GM21515 (cell line): ENCODE measurements around the gene PNLIPRP1.

ENCODE experiments used
- ATAC-seq: cut with Tn5 transposase; IDR thresholded peaks from one replicate; pipeline ENCODE4 v1.9.1; 2021; ENCODE audit not compliant: unreplicated experiment

The PNLIPRP1 gene

DNA sequence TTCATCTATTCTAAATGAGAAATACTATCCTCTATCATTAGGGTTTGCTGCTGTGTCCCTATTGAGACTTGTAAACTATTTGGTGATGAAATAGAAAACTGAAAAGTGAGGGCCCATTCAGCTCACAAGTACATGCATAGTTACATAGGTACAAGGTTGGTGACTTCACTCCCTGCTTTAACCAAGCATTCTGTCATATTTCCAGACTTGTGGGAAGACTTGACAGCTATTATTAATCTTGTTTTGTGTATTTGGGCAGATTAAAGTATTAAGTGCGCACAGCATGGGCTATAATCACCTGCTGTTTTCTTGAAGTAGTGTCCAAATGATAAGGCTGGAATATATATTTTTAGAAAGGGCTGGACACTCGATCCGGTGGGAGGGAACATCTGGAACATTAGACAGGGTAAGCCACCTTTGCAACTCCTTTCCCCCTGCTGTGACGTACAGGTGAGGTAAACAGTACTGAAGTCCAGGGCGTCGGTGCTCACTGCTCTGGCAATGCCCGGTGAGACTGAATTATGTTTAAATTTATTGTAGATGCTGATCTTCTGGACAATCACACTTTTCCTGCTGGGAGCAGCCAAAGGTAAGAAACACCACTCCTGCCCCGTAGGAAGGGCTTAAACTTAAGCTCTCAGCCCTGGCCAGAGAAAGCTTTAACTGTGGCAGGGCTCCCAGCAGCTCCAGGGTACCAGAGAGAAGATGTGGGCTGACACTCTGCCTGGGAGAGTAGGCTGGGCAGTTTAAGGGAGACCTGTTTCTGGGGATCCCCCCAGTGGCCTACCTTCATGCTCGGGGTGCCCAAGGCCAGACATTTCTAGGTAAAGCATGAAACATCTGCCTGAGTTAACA lies at the start of gene PNLIPRP1:
PNLIPRP1 (plus strand) TSS at position 370 of the 855 bp plus-strand sequence; CDS start at position 541, 171 bp downstream.
- no peak for ATAC-seq

DNA sequence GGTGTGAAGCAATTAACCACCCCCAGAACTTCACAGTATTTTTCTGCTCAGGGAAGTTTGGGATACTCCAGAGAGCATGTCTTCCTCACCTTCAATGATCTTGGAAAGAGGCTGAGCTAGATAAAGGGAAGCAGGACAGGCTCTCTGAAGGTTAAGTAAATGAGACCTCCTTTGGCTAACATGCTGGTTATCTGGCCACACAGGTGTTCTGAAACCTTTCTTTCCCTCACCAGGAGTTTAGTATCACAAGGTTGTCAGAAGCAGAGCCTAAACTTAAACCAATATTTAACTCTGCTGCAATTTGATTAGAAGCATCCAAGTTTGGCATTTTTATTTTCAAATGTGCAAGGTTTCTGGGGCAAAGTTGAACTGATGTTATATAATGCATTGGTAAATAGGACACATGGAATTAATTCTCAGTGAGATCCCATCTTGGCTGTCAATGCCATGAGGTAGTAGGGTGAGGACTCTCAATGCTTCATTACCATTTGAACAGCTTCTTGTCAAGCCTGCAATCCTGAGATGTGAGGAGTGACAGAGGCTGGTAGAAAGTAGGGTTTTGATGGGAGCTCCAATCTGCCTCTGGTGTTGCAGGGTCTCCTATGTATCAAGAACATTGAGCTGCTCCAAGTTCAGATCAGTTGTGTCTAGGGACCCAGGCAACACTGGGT lies 48.6 kb upstream of the PNLIPRP1 start:
- ATAC-seq = no peak

DNA sequence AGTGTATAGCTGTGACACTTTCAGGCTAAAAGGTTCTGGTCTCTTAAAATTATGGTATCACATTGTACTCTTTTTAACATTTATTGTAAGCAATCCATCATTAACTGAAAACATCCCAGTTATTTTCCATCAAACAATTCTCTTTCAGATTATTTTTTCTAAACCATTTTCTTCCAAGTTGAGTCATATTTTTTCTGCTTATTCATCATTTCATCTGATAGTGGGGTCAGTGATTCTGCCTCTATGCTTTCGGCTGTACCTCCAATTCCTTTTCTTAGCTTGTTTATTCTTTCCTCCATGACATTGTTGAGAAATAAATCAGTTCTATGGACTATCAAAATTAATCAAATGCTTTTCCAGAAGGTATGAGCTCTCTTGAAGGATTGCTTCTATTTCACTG lies 45.6 kb upstream of the PNLIPRP1 start:
- no peak for ATAC-seq

DNA sequence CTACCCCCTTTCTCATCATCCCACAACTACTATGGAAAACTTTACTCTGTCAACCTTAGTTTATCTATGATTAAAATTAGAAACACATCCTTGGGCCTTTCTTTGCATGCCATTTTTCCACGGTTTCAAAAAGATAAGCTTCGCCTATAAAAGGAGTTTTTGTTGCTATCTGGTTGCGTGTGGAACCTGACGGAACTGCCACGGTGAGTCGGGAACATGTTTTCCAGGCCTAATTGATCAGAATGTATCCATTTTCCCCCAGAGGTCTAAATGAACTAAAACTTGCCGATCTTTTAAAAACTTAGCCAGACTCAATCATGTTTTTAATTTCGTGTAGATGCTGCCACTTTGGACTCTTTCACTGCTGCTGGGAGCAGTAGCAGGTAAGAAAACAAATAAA lies 45.0 kb upstream of the PNLIPRP1 start, which contains the start of gene PNLIP:
PNLIP (plus strand) TSS at position 176 of the 400 bp plus-strand sequence; CDS start at position 338, 162 bp downstream.
- no peak for ATAC-seq

DNA sequence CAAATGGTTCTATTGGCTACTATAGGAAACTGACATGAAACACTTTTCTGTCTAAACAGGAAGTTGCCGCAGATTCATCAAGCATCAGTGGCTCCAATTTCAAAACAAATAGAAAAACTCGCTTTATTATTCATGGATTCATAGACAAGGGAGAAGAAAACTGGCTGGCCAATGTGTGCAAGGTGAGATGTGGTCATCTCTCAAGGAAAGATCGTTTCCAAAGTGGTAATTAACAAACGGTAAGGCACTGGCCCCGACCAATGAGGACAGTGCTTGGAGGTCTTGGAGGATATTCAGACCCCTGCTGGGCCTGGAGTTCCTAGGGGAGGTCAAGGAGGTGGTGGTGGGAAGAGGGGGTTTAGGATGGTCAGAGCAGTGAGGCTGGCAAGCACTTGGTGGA lies 42.5 kb upstream of the PNLIPRP1 start:
- ATAC-seq = no peak

DNA sequence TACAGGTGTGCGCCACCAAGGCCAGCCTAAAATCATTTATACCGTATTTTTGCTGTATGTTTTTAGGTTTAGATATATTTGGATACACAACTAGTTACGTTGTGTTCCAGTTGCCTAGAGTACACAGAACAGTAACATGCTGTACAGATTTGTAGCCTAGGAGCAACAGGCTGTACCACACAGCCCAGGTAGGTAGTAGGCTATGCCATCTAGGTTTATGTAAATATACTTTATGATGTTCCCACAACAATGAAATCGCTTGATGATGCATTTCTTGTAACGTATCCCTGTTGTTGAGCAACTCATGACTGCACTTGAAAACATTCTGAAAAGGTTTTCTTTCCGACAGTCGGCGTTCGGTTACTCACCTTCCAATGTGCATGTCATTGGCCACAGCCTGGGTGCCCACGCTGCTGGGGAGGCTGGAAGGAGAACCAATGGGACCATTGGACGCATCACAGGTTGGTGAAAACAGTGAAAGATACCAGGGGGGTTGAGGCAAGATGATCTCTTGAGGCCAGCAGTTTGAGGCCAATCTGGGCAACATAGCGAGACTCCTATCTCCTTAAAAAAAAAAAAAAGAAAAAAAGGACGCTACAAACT lies 37.3 kb upstream of the PNLIPRP1 start:
- no peak for ATAC-seq

DNA sequence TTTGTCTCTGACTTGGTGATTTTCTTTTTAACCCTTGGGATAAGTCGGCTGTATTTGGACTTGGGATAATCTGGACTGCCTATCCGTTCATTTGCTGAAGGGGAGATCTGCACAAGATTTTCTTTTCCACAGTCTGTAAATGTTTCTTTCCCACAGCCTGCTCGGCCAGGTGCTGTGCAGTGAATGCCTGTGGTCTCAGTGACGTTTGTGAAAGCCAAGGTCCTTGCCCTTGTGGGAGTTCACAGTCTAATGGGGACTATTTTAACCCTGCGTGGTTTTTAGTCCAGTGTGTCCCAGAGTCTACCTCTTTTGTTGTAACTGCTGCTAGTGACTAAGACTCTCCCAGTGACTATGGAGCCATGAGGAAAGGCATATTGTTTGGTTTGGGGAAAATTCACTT lies 36.1 kb upstream of the PNLIPRP1 start:
- ATAC-seq = no peak

DNA sequence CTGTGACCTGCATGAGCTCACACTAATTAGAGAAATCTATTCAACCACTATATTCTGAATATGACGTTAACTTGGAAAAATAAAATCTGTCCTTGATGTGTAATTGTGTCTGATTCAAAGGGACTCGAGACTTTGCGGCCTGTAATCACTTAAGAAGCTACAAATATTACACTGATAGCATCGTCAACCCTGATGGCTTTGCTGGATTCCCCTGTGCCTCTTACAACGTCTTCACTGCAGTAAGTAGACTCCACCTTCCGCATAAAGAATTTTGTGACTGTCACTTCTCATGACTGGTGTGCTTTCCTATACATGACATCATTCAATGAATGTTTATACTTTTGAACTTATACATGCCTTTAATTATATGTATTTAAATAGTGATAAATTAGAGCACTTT lies 34.9 kb upstream of the PNLIPRP1 start:
- no peak for ATAC-seq

DNA sequence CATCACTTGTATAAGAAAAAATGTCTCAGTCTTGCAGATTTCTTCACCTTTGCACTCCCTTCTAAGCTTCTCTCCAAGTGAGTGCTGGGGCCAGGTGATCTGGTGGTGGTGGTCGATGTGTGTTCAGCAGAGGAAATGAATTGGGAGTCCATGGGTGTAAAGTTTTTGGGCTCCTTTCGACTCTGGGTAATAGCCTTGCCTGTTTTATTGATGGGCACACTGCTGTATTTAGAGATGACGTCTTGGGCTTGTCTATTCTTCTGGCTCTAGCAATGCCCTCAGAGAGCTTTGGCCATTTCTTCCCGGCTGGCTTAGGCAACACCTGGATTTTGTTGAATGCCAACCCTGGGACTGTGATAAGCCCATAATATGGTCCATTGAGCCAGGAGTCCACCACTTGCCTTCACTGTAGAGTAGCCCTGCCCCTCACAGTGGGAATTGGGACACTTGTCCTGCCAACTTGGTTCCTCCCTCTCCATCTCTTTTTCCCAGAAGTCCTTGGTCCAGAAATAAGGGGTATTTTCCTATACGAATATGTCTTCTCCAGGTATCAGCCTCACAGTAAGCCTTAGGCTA lies 33.4 kb upstream of the PNLIPRP1 start:
- ATAC-seq = no peak

DNA sequence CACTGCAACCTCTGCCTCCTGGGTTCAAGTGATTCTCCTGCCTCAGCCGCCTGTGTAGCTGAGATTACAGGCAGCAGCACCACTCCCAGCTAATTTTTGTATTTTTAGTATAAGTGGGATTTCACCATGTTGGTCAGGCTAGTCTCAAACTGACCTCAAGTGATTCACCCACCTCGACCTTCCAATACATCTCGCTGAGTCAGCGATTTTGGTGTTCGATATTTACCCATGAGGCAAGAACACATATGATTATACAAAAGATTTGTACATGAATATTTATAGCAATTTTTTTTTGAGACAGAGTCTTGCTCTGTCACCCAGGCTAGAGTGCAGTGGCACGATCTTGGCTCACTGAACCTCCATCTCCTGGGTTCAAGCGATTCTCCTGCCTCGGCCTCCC lies 25.2 kb upstream of the PNLIPRP1 start:
- ATAC-seq = no peak

DNA sequence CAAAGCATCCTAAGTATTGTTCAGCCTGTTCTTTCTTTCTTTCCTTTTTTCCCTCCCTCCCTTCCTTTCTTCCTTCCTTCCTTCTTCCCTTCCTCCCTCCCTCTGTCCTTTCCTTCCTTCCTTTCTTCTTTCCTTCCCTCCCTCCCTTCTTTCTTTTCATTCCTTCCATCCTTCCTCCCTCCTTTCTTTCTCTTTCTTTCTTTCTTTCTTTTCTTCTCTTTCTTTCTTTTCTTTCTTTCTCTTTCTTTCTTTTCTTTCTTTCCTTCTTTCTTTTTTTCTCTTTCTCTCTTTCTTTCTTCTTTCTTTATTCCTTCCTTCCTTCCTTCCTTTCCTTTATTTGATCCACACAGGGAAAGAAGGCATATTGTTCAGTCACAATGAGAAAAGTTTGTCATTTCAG lies 23.8 kb upstream of the PNLIPRP1 start:
- ATAC-seq = no peak

DNA sequence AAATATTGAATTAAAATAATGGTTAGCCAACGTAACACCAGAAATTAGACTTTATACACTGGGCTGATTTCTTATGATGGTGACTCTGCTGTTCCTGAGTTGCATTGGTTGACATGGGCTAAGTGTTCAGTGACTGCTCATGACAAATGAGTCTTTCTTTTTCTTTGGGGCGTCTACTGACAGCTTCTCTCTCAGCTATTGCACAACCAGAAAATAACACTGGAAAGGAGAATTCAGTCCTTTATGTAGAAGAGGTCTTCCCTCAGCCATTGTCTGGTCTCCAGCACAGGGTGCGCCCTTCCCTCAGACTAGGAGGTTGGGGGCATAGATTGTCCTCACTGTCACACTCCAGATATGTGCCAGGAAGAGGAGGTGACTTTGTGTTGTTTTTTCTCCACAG lies 23.4 kb upstream of the PNLIPRP1 start:
- no peak for ATAC-seq

DNA sequence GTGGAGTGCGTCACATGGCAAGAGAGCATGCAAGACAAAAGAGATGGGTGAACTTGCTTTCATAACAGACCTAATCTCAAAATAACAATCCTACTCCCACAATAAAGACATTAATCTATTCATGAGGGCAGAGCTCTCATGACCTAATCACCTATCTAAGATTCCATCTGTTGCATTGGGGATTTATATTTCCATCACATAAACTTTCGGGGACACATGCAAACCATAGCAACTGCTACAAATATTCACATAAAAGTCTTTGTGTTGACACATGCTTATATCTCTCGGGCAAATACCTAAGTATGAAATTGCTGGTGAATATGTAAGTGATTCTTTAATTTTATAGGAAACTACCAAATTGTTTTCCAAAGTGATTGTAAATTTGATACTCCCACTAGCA lies 16.0 kb upstream of the PNLIPRP1 start:
- ATAC-seq = no peak

DNA sequence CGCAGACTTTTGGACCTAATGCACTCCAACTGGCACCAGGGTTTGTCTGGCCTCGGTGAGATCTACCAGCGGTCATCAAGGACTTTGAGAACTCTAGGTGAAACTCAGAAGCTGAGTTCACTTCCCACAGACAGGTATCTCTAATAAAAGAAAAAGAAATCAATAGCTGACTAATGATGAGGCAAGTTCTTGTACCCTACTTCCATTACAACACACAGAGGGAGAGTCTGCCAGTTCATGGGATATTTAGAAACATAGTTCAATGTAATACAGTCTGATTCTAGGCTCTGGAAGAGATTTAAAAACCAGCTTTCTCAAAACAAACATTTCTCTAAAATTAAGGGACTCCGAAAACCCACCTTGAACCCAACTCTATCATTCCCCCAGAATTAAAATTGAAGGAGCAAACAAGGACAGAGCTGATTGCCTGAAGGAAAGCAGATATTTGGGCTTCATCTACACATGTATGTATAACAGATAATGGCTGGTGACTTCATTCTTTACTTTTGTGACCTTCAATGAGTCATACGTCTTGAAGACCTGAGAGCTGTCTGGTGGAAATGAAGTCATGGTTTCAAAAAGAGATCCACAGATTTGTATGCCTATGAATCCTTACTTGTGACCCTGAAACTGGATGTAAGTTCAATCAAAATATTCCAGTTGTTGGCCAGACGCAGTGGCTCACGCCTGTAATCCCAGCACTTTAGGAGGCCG lies 2.7 kb upstream of the PNLIPRP1 start:
- ATAC-seq = no peak

DNA sequence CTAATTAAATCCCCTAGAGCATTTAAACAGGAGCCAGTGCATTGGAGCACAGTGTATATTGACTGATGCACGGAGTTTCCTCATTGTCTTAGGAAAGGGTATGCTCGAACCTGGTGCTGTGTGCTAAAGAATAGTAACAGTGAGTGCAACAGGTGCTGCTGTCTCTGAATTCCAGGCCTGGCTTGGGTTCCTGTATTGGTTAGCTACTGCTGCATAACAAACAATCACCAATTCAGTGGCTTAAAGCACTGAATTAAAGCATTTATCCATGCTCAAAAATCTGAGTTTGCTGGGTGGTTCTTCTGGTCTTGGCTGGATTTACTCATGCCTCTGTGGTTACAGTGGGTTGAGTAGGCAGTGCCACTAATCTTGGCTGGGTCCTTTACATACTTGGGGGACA lies 1.8 kb upstream of the PNLIPRP1 start:
- ATAC-seq = no peak

DNA sequence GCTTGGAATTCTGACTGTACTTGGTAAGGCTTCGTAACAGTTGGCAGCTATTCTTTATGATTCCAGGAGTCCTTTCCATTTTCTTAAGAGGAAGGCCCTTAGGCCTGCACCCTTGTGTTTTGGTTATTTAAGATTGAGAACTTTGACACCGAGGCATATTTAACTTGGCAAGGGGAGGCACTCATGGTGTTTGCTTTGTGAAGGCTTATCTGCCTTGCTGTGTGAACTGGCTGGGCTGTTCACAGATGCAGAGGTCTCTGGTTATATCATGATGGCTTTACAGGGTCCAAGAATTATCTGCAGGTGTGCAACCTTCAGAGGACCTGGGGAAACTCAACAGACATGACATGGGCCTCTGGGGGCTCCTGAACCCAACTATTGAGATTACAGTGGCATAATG lies 833 bp upstream of the PNLIPRP1 start:
- ATAC-seq = no peak

DNA sequence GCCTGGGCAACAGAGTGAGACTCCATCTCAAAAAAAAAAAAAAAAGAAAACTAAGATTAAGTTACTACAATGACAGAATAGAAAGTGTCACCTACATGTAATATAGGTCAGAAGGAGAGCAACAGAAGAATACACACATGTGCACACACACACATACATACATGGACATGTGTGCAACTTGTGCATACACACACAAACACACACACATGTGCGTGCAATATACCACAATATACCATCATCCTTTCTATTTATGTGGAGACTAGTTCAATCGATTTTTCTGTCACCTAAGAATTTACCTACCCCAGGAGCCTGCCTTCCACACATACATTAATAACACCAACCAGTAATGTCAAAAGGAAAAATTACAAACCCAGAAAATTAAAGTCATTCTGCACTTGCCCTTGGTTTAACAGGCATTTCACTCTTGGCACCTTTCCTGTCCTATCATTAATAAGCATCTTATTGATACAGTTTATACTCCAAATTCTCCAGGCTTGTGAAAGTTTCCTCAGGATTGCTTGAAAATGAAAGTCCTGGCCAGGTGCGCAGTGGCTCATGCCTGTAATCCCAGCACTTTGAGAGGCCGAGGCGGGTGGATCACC lies 2.5 kb downstream of the PNLIPRP1 start:
- no peak for ATAC-seq

DNA sequence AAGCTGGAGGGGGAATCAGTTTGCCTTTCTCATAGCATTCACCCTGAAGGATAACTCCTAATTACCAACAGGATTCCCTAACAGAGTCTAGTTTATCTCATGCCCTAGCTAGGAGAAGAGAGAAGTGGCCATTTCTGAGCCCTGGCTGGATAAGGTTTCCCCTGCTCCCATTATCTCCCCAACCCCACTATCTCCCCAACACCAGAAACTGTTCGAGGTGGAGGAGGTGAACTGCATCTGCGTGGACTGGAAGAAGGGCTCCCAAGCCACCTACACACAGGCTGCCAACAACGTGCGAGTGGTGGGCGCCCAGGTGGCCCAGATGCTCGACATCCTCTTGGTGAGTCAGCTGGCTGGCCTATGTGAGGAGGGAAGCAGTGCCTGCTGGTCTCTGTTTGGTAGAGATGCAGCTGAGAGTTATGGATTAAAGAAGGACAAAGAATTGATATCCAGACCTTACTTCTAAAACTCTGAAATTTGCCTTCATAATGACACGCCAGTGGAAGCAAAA lies 3.8 kb downstream of the PNLIPRP1 start:
- ATAC-seq = no peak

DNA sequence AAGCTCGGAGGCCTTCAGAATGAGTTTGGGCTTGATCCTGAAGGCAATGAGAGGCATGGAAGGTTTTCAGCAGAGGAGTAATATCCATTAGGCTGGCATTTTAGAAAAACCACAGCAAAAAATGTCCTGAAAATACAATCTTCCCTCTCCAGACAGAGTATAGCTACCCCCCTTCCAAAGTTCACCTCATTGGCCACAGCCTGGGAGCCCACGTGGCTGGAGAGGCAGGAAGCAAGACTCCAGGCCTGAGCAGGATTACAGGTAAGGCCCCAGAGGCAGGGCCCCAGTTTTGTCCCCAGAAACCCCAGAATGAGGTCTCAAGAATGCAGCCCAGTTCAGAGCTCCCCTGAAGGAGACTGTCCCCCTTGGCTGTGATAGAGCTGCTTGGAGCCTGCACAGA lies 5.3 kb downstream of the PNLIPRP1 start:
- no peak for ATAC-seq

DNA sequence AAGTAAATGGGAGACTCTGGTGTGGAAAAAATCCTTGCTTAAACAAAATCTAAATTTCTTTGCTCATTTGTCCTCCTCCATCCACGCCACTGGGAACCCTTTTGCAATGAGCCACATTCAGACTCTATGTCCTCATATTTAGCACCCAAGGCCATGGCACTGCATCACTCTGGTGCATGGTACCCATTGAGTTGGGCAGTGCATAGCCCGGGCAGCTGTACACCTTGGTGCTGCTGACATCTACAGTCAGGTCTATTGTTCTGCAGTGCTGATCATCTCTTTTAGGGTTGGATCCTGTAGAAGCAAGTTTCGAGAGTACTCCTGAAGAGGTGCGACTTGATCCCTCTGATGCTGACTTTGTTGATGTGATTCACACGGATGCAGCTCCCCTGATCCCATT lies 6.8 kb downstream of the PNLIPRP1 start:
- ATAC-seq = no peak
